Mucosa of descending colon (tissue), 3 donors: ENCODE data around the gene BANF1. TPM values are rescaled to one million over a fixed set of nuclear protein-coding genes. Genes with fewer than 3 reads are reported as not detected.

Experiments used
- ATAC-seq: fragments of 200-7000 bp; cut with Tn5 transposase; one replicate; pipeline ENCODE4 v1.9.1; 2020; ENCODE audit warnings: mild to moderate bottlenecking, moderate library complexity
- DNase-seq, 3 donors: peaks; one replicate each; pipeline ENCODE4 v3.0.0-alpha.2; 2020
- H3K36me3 ChIP-seq: fragments of 200-600 bp; one replicate; pipeline ENCODE4 v1.8.0; 2021; ENCODE audit warnings: low read depth, mild to moderate bottlenecking
- H3K4me1 ChIP-seq: fragments of 200-600 bp; one replicate; pipeline ENCODE4 v1.8.0; 2021; ENCODE audit warnings: low read depth, mild to moderate bottlenecking
- H3K4me3 ChIP-seq: fragments of 200-600 bp; one replicate; pipeline ENCODE4 v1.8.0; 2021; ENCODE audit warnings: mild to moderate bottlenecking
- H3K9me3 ChIP-seq: fragments of 200-600 bp; one replicate; pipeline ENCODE4 v1.8.0; 2021; ENCODE audit warnings: mild to moderate bottlenecking
- CTCF ChIP-seq: fragments of 200-600 bp; IDR thresholded peaks from one replicate; pipeline ENCODE4 v1.8.0; 2022; ENCODE audit warnings: antibody characterized with exemption, mild to moderate bottlenecking
- intact Hi-C, 2 donors: fragments of 100-400 bp; cut with DNase I in 1 of 2; cut with micrococcal nuclease in 1 of 2; formaldehyde crosslinking; loops; one replicate each; pipeline versions ENCODE4 v1.11.0 to v1.11.1; 2022; cut with DNase I, micrococcal nuclease
- total RNA-seq, 3 donors: library from RNA; stranded (reverse); fragmentation: NEBNext Ultra II Directional in 2 of 3; extraction: Animal tissue kit (Norgen Biotek cat#: 25700) in 2 of 3; gene quantifications; one replicate each; pipeline versions ENCODE4 v1.2.1 to v1.2.4, GENCODE V29; 2021 to 2023
- donor health status: DM: no; HTN: no; CAD: no; lungs with moderate emphysema.
- donor health status: DM: no; HTN: no; CAD: no.
- donor health status: DM: no; HTN: yes; CAD: no.

The BANF1 gene
- total RNA-seq, 3 donors from 2014 or later = 130 to 155 (median 131) TPM

- Histone ChIP-seq H3K9me3 (no peaks in the 10 kb centered on the region), H3K4me1 (peaks cover 21% of the 10 kb centered on the region), H3K4me3 (peak within 1 kb of the TSS; percentile 51), H3K36me3 (peaks cover 12% of the 10 kb centered on the region)
- no peak for TF ChIP-seq CTCF
- ATAC-seq (peak; percentile 97), DNase-seq (peak; percentile 97 to 99 (median 98))
- intact Hi-C loops = no loop called here
These were observed 49.7 kb downstream of the BANF1 start, which contains the start of gene SF3B2 for GRCh38 chr11:66051766-66052663. Gene SF3B2 (plus strand): TSS chr11:66052364. CDS start chr11:66052385, 21 bp downstream.

GRCh38 chr11:66052664-66052982 lies 50.3 kb downstream of the BANF1 start:
- peak overlapping the region; percentile 51 for H3K4me3 ChIP-seq
- no peak for ATAC-seq
- peaks cover 16% of the 10 kb centered on the region for H3K36me3 ChIP-seq
- peaks cover 21% of the 10 kb centered on the region for H3K4me1 ChIP-seq
- no peak for TF ChIP-seq CTCF
- intact Hi-C loops = no loop called here
- DNase-seq = no peak
- H3K9me3 ChIP-seq = no peaks in the 10 kb centered on the region

Other genes with a start within 250 kb of the BANF1 start
- 10 to 100 TPM; 21.2 to 21.8 (median 21.3) TPM for gene AP5B1, start 221.5 kb upstream of the BANF1 start, total RNA-seq
- gene OVOL1, start 215.4 kb upstream of the BANF1 start, total RNA-seq = 10 to 100 TPM; 16.5 to 48.6 (median 34.3) TPM
- gene SNX32, start 168.5 kb upstream of the BANF1 start, total RNA-seq = 1 to 10 TPM; 1.1 to 9.4 (median 1.4) TPM
- gene CFL1, start 144.3 kb upstream of the BANF1 start, total RNA-seq = 1,000 to 10,000 TPM; 1,004 to 2,046 (median 1,725) TPM
- gene MUS81, start 142.1 kb upstream of the BANF1 start, total RNA-seq = 10 to 100 TPM; 48.0 to 81.8 (median 58.7) TPM
- 10 to 100 TPM; 11.7 to 67.0 (median 15.3) TPM for gene EFEMP2, start 129.7 kb upstream of the BANF1 start, total RNA-seq
- gene CTSW, start 122.7 kb upstream of the BANF1 start, total RNA-seq = 1 to 10 TPM; 1.2 to 3.2 (median 2.8) TPM
- gene FIBP, start 114.0 kb upstream of the BANF1 start, total RNA-seq = 10 to 100 TPM; 35.8 to 52.8 (median 47.0) TPM
- gene CCDC85B, start 111.8 kb upstream of the BANF1 start, total RNA-seq = 10 to 100 TPM in 1 of 3 donors, 1 to 10 TPM in 2; 4.5 to 22.3 (median 9.2) TPM
- 1 to 10 TPM; 1.2 to 1.6 (median 1.2) TPM for gene FOSL1, start 102.1 kb upstream of the BANF1 start, total RNA-seq
- gene C11orf68, start 83.4 kb upstream of the BANF1 start, total RNA-seq = 10 to 100 TPM; 24.9 to 42.2 (median 28.8) TPM
- 10 to 100 TPM; 39.9 to 74.8 (median 61.6) TPM for gene DRAP1, start 83.1 kb upstream of the BANF1 start, total RNA-seq
- gene TSGA10IP, start 57.0 kb upstream of the BANF1 start, total RNA-seq = under 1 TPM in 1 of 3 donors, not detected in 2; 0.19 TPM
- gene SART1, start 40.8 kb upstream of the BANF1 start, total RNA-seq = 10 to 100 TPM; 40.1 to 60.2 (median 41.8) TPM
- gene EIF1AD, start 346 bp upstream of the BANF1 start, total RNA-seq = 10 to 100 TPM; 25.5 to 35.3 (median 30.3) TPM
- not detected for gene CST6, start 9.5 kb downstream of the BANF1 start, total RNA-seq
- not detected for gene CATSPER1, start 24.0 kb downstream of the BANF1 start, total RNA-seq
- not detected for gene GAL3ST3, start 46.7 kb downstream of the BANF1 start, total RNA-seq
- 100 to 1,000 TPM; 116 to 143 (median 135) TPM for gene SF3B2, start 49.9 kb downstream of the BANF1 start, total RNA-seq
- gene PACS1, start 67.8 kb downstream of the BANF1 start, total RNA-seq = 10 to 100 TPM; 14.4 to 44.9 (median 18.9) TPM